Muscle of arm (tissue), 12 donors: ENCODE measurements around the gene LPIN2. TPM values are rescaled to one million over a fixed set of nuclear protein-coding genes. Genes with fewer than 3 reads are reported as not detected.

Source experiments
- polyA plus RNA-seq, 12 donors: library from polyadenylated mRNA; unstranded; fragments of 120-200 nt; gene quantifications; one replicate each; pipeline ENCODE4 v1.2.1, GENCODE V29; 2013; ENCODE audit not compliant: insufficient read length in 12 of 12

LPIN2 gene
- polyA plus RNA-seq, 12 donors: 10.5 to 21.1 (median 14.2) TPM; not detected in 1

Other genes starting within 250 kb of the LPIN2 start
- gene EMILIN2, start 166.1 kb downstream of the LPIN2 start, polyA plus RNA-seq: 10 to 100 TPM in 11 of 12 donors, not detected in 1; 19.3 to 48.5 (median 27.7) TPM
- gene MYOM1, start 206.8 kb upstream of the LPIN2 start, polyA plus RNA-seq: 100 to 1,000 TPM; 243 to 883 (median 640) TPM
- gene MYL12A, start 234.7 kb upstream of the LPIN2 start, polyA plus RNA-seq: 100 to 1,000 TPM; 441 to 765 (median 616) TPM
- gene MYL12B, start 249.0 kb upstream of the LPIN2 start, polyA plus RNA-seq: 100 to 1,000 TPM in 11 of 12 donors, not detected in 1; 197 to 337 (median 247) TPM